HepG2 (cell line): ENCODE results near the gene ENTPD1. TPM values are rescaled to one million over a fixed set of nuclear protein-coding genes. Genes with fewer than 3 reads are reported as not detected.

Experiments used
- ATAC-seq: fragments of 200-7000 bp; cut with Tn5 transposase; 3 replicates; pipeline ENCODE4 v1.9.1; 2020; ENCODE audit warnings: mild to moderate bottlenecking, moderate library complexity
- BruUV-seq: library from RNA; stranded (reverse); fragments of 400-500 nt; replicated peaks from 2 replicates; lab custom pipeline; 2021; lab: Mats Ljungman, UMichigan
- CTCF ChIA-PET: fragments of 300-600 bp; formaldehyde crosslinking; extraction: SDS; loops from one replicate; lab custom pipeline; 2021; ENCODE audit warnings: low total read pairs, inconsistent platforms, low intra/inter-chr PET ratio; lab: Yijun Ruan, JAX
- POLR2A ChIA-PET: fragments of 350-600 bp; sonication (Branson Sonifier 250); formaldehyde crosslinking; loops from one replicate; lab custom pipeline; 2020; ENCODE audit warnings: antibody characterized with exemption, inconsistent platforms; lab: Yijun Ruan, JAX
- DNase-seq: peaks from one replicate; pipeline ENCODE4 v3.0.0-alpha.2; 2015; ENCODE audit warnings: low spot score
- FAIRE-seq: peaks from 3 replicates; lab custom pipeline; 2011; peaks lifted over from hg19 to GRCh38; lab: Jason Lieb, UNC
- H2AFZ ChIP-seq: one replicate; pipeline ENCODE4 v1.6.1; 2011; ENCODE audit warnings: low read length, inconsistent platforms
- H3K27ac ChIP-seq: fragments of 300-600 bp; 3 replicates; pipeline ENCODE4 v1.8.0; 2011; ENCODE audit warnings: mixed run types, mild to moderate bottlenecking, mixed read lengths, low read length, inconsistent platforms; ENCODE audit not compliant: insufficient read depth; ENCODE audit errors: extremely low read length
- H3K27me3 ChIP-seq, 2 experiments: fragments of 200-600 bp in 1 of 2; 2 replicates in 1 of 2; 3 replicates in 1 of 2; pipeline versions ENCODE4 v1.6.0 to v1.8.0; 2011; ENCODE audit warnings: low read length in 2 of 2, mild to moderate bottlenecking in 2 of 2, moderate library complexity in 2 of 2, inconsistent platforms in 1 of 2; ENCODE audit not compliant: insufficient read depth in 2 of 2, control insufficient read depth in 1 of 2
- H3K36me3 ChIP-seq, 2 experiments: fragments of 200-600 bp in 1 of 2; replicated peaks in 1 of 2; 2 replicates in 1 of 2; 3 replicates in 1 of 2; pipeline versions ENCODE4 v1.5.1 to v1.8.0; 2011; ENCODE audit warnings: low read length in 2 of 2, inconsistent platforms in 1 of 2; ENCODE audit not compliant: insufficient read depth in 2 of 2, control insufficient read depth in 1 of 2
- H3K4me1 ChIP-seq: 2 replicates; pipeline ENCODE4 v1.5.1; 2012; ENCODE audit warnings: low read length, inconsistent platforms; ENCODE audit not compliant: insufficient read depth
- H3K4me2 ChIP-seq: 2 replicates; pipeline ENCODE4 v1.6.0; 2011; ENCODE audit warnings: low read depth, low read length, inconsistent platforms
- H3K4me3 ChIP-seq, 3 experiments: fragments of 200-600 bp in 1 of 3; sonication (generic), shearing (Covaris generic) in 1 of 3; replicated peaks in 1 of 3; 2 replicates each; pipeline ENCODE4 v1.5.1; 2011 to 2016; ENCODE audit warnings: low read length in 3 of 3, inconsistent platforms in 2 of 3, low read depth in 2 of 3, mild to moderate bottlenecking in 2 of 3, control low read depth in 1 of 3, mixed read lengths in 1 of 3; ENCODE audit not compliant: insufficient read depth in 1 of 3
- H3K79me2 ChIP-seq: one replicate; pipeline ENCODE4 v1.6.1; 2011; ENCODE audit warnings: low read length, inconsistent platforms; ENCODE audit not compliant: insufficient read depth
- H3K9ac ChIP-seq: 2 replicates; pipeline ENCODE4 v1.6.0; 2011; ENCODE audit warnings: mild to moderate bottlenecking, low read depth, low read length, inconsistent platforms; ENCODE audit not compliant: insufficient read depth
- H3K9me3 ChIP-seq: 2 replicates; pipeline ENCODE4 v1.5.1; 2012; ENCODE audit warnings: mild to moderate bottlenecking, low read length
- H4K20me1 ChIP-seq: 2 replicates; pipeline ENCODE4 v1.6.0; 2011; ENCODE audit warnings: inconsistent platforms, mild to moderate bottlenecking, low read length, moderate library complexity; ENCODE audit not compliant: insufficient read depth
- FOXP1 ChIP-seq, 2 experiments: fragments of 450-650 bp in 1 of 2; IDR thresholded peaks; 2 replicates each; pipeline ENCODE4 v1.6.1; 2017 to 2018; ENCODE audit warnings: antibody characterized with exemption in 1 of 2
- NR2F1 ChIP-seq, 2 experiments: fragments of 450-650 bp in 1 of 2; formaldehyde crosslinking in 1 of 2; IDR thresholded peaks; 2 replicates each; pipeline versions ENCODE4 v1.5.0 to v1.6.1; 2016 to 2020; ENCODE audit warnings: mild to moderate bottlenecking in 1 of 2, missing compliant biosample characterization in 1 of 2, missing genetic modification reagents in 1 of 2, moderate library complexity in 1 of 2
- NR3C1 ChIP-seq: sonication (generic); formaldehyde crosslinking; IDR thresholded peaks from 2 replicates; pipeline ENCODE4 v1.4.0; 2020; ENCODE audit warnings: missing genetic modification reagents
- PAF1 ChIP-seq: IDR thresholded peaks from 2 replicates; pipeline ENCODE4 v1.6.1; 2016; ENCODE audit warnings: missing genetic modification reagents, missing compliant biosample characterization
- PHF5A ChIP-seq: IDR thresholded peaks from one replicate; pipeline ENCODE4 v1.6.1; 2018; ENCODE audit warnings: low read depth, missing genetic modification reagents; ENCODE audit not compliant: unreplicated experiment
- TAF1 ChIP-seq: sonication (generic); formaldehyde crosslinking; IDR thresholded peaks from 2 replicates; pipeline ENCODE4 v1.4.0; 2020; ENCODE audit warnings: missing genetic modification reagents
- ZNF230 ChIP-seq: sonication (generic); formaldehyde crosslinking; IDR thresholded peaks from 2 replicates; pipeline ENCODE4 v1.4.0; 2020; ENCODE audit warnings: mild to moderate bottlenecking, missing genetic modification reagents
- ZNF432 ChIP-seq: sonication (generic); formaldehyde crosslinking; IDR thresholded peaks from 2 replicates; pipeline ENCODE4 v1.5.0; 2020; ENCODE audit warnings: missing genetic modification reagents, mild to moderate bottlenecking, borderline replicate concordance
- ZNF564 ChIP-seq: sonication (generic); formaldehyde crosslinking; IDR thresholded peaks from 2 replicates; pipeline ENCODE4 v1.8.1; 2023; ENCODE audit warnings: mild to moderate bottlenecking, missing genetic modification reagents
- ZNF572 ChIP-seq: sonication (generic); formaldehyde crosslinking; IDR thresholded peaks from 2 replicates; pipeline ENCODE4 v1.5.1; 2020; ENCODE audit warnings: mild to moderate bottlenecking, missing genetic modification reagents
- ZNF776 ChIP-seq: sonication (generic); formaldehyde crosslinking; IDR thresholded peaks from 2 replicates; pipeline ENCODE4 v1.4.0; 2020; ENCODE audit warnings: mild to moderate bottlenecking, missing genetic modification reagents
- ZNF816 ChIP-seq: sonication (generic); formaldehyde crosslinking; IDR thresholded peaks from 2 replicates; pipeline ENCODE4 v1.8.0; 2022; ENCODE audit warnings: missing genetic modification reagents, mild to moderate bottlenecking, borderline replicate concordance
- WGBS: methylation state at CpG from one replicate; pipeline ENCODE4 v1.1.6; 2017; ENCODE audit warnings: low lambda C conversion rate; 5-methylcytosine and 5-hydroxymethylcytosine counted together
- in situ Hi-C: cut with HindIII; loops from 2 replicates; pipeline ENCODE4 v1.10.0; 2017; ENCODE audit warnings: low pct_unique_long_range_greater_than_20kb; ENCODE audit not compliant: extremely low pct_ligation_motif_present
- intact Hi-C: fragments of 100-400 bp; cut with micrococcal nuclease; formaldehyde crosslinking; loops from one replicate; pipeline ENCODE4 v1.10.0; 2022; ENCODE audit not compliant: unreplicated experiment
- polyA plus RNA-seq, 8 experiments: library from polyadenylated mRNA; depleted of rRNA in 3 of 8; stranded (reverse) in 7 of 8; unstranded in 1 of 8; fragments of >200 nt; fragmentation: Illumina TruSeq in 4 of 8; extraction: Trizol in 4 of 8; gene quantifications; 2 replicates each; pipeline versions ENCODE4 v1.2.1 to v1.2.3, GENCODE V29; 2011 to 2016; ENCODE audit warnings: low read depth in 4 of 8, missing spikeins in 1 of 8, mixed read lengths in 1 of 8; ENCODE audit not compliant: insufficient read depth in 1 of 8
- total RNA-seq, 5 experiments: library from RNA; depleted of rRNA; stranded (reverse); fragments of >200 nt; fragmentation: Illumina TruSeq; extraction: Trizol; gene quantifications; 2 replicates each; pipeline ENCODE4 v1.2.3, GENCODE V29; 2016; ENCODE audit warnings: low read depth in 1 of 5
- TF ChIP-seq, protein P1 (sequence below): sonication (generic); formaldehyde crosslinking; IDR thresholded peaks from 2 replicates; pipeline ENCODE4 v1.5.1; 2020; ENCODE audit warnings: mild to moderate bottlenecking, missing genetic modification reagents, borderline replicate concordance
- TF ChIP-seq, protein P2 (sequence below): IDR thresholded peaks from 2 replicates; pipeline ENCODE4 v1.6.1; 2016; ENCODE audit warnings: missing compliant biosample characterization, missing genetic modification reagents, borderline replicate concordance
- TF ChIP-seq, protein P3 (sequence below): sonication (generic); formaldehyde crosslinking; IDR thresholded peaks from 2 replicates; pipeline ENCODE4 v1.4.0; 2020; ENCODE audit warnings: missing genetic modification reagents

Gene ENTPD1
- total and polyA plus RNA-seq, 2 of the 13 experiments (the other 11 are each of a cell fraction or from before 2014, with no cell fraction given) = 0.07 TPM

DNA sequence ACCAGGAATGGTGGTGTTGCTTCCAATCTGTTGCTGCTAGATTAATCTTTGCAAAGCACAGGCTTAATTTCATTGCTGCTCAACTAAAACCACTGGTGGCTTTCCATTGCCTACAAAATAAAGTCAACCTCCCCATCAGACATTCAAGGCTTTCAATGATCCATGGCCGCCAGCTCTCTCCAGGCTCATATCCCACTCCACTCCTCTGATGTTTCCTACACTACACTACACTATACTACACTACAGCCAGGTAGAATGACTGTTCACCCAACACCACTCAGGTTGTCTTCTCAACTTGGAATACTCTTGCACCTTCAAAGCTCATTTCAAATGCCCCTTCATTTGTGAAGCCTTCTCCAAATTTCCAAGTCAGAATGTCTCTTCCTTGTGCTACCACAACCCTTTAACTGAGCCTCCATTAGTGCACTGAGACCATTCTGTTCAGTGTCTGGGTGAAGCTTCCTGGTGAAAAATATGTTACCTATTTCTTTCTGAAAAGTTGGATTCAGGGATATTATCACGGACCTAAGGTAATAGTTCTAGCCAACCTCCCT, 116.3 kb downstream of the ENTPD1 start:
- no peak for FAIRE-seq
- Histone ChIP-seq H3K27me3 (no peaks in the 10 kb centered on the region; a peak in 1 of 5 replicates), H3K36me3 (peaks cover 4 to 15% of the 10 kb centered on the region in 2 experiments; a peak in 3 of 5 replicates), H3K4me1 (no peaks in the 10 kb centered on the region), H3K79me2 (no peaks in the 10 kb centered on the region), H3K9ac (no peak overlapping the region), H3K4me3 (no peak overlapping the region), H2AFZ (no peak overlapping the region), H3K4me2 (no peak overlapping the region), H3K27ac (no peak overlapping the region), H4K20me1 (no peaks in the 10 kb centered on the region; the same call in 1 of the 2 replicates), H3K9me3 (no peaks in the 10 kb centered on the region)
- intact Hi-C loops (no loop called here), in situ Hi-C loops (loop anchor here (25.0 kb wide), 1 partner anchor 460 kb away; no protein-coding TSS in a partner anchor)
- no peak for DNase-seq
- CTCF ChIA-PET = no interaction called here
- TF ChIP-seq PAF1 = no peak
- TF ChIP-seq NR3C1 (CRISPR knock-in tag) = no peak
- no peak for TF ChIP-seq FOXP1 (IDR thresholded peaks at IDR 0.05)
- TF ChIP-seq FOXP1 (CRISPR knock-in tag; IDR thresholded peaks at IDR 0.05) = no peak
- no peak for TF ChIP-seq NR2F1 (CRISPR knock-in tag; IDR thresholded peaks at IDR 0.05)
- TF ChIP-seq, protein P1, sequence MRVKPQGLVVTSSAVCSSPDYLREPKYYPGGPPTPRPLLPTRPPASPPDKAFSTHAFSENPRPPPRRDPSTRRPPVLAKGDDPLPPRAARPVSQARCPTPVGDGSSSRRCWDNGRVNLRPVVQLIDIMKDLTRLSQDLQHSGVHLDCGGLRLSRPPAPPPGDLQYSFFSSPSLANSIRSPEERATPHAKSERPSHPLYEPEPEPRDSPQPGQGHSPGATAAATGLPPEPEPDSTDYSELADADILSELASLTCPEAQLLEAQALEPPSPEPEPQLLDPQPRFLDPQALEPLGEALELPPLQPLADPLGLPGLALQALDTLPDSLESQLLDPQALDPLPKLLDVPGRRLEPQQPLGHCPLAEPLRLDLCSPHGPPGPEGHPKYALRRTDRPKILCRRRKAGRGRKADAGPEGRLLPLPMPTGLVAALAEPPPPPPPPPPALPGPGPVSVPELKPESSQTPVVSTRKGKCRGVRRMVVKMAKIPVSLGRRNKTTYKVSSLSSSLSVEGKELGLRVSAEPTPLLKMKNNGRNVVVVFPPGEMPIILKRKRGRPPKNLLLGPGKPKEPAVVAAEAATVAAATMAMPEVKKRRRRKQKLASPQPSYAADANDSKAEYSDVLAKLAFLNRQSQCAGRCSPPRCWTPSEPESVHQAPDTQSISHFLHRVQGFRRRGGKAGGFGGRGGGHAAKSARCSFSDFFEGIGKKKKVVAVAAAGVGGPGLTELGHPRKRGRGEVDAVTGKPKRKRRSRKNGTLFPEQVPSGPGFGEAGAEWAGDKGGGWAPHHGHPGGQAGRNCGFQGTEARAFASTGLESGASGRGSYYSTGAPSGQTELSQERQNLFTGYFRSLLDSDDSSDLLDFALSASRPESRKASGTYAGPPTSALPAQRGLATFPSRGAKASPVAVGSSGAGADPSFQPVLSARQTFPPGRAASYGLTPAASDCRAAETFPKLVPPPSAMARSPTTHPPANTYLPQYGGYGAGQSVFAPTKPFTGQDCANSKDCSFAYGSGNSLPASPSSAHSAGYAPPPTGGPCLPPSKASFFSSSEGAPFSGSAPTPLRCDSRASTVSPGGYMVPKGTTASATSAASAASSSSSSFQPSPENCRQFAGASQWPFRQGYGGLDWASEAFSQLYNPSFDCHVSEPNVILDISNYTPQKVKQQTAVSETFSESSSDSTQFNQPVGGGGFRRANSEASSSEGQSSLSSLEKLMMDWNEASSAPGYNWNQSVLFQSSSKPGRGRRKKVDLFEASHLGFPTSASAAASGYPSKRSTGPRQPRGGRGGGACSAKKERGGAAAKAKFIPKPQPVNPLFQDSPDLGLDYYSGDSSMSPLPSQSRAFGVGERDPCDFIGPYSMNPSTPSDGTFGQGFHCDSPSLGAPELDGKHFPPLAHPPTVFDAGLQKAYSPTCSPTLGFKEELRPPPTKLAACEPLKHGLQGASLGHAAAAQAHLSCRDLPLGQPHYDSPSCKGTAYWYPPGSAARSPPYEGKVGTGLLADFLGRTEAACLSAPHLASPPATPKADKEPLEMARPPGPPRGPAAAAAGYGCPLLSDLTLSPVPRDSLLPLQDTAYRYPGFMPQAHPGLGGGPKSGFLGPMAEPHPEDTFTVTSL (CRISPR knock-in tag) = no peak
- TF ChIP-seq ZNF572 (CRISPR knock-in tag) = no peak
- no peak for TF ChIP-seq ZNF776 (CRISPR knock-in tag)
- TF ChIP-seq, protein P2, sequence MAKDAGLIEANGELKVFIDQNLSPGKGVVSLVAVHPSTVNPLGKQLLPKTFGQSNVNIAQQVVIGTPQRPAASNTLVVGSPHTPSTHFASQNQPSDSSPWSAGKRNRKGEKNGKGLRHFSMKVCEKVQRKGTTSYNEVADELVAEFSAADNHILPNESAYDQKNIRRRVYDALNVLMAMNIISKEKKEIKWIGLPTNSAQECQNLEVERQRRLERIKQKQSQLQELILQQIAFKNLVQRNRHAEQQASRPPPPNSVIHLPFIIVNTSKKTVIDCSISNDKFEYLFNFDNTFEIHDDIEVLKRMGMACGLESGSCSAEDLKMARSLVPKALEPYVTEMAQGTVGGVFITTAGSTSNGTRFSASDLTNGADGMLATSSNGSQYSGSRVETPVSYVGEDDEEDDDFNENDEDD (CRISPR knock-in tag) = no peak
- no peak for TF ChIP-seq ZNF816 (CRISPR knock-in tag)
- no peak for TF ChIP-seq PHF5A (CRISPR knock-in tag)
- TF ChIP-seq, protein P3, sequence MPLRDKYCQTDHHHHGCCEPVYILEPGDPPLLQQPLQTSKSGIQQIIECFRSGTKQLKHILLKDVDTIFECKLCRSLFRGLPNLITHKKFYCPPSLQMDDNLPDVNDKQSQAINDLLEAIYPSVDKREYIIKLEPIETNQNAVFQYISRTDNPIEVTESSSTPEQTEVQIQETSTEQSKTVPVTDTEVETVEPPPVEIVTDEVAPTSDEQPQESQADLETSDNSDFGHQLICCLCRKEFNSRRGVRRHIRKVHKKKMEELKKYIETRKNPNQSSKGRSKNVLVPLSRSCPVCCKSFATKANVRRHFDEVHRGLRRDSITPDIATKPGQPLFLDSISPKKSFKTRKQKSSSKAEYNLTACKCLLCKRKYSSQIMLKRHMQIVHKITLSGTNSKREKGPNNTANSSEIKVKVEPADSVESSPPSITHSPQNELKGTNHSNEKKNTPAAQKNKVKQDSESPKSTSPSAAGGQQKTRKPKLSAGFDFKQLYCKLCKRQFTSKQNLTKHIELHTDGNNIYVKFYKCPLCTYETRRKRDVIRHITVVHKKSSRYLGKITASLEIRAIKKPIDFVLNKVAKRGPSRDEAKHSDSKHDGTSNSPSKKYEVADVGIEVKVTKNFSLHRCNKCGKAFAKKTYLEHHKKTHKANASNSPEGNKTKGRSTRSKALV (CRISPR knock-in tag) = no peak
- TF ChIP-seq ZNF230 (CRISPR knock-in tag) = no peak
- TF ChIP-seq ZNF432 (CRISPR knock-in tag) = no peak
- no peak for TF ChIP-seq TAF1
- no peak for TF ChIP-seq ZNF564 (CRISPR knock-in tag)
- POLR2A ChIA-PET = no interaction called here
- ATAC-seq = no peak
- WGBS = 97% methylated on average over 2 of the region's 2 CpGs
- BruUV-seq = no TSS peak
